HG02970 (cell line): ENCODE data around the gene CDH23.

Source experiments
- ATAC-seq: cut with Tn5 transposase; IDR thresholded peaks from one replicate; pipeline ENCODE4 v1.9.1; 2021; ENCODE audit warnings: mild to moderate bottlenecking, moderate library complexity, moderate number of reproducible peaks; ENCODE audit not compliant: unreplicated experiment, low FRiP score

Gene CDH23

DNA sequence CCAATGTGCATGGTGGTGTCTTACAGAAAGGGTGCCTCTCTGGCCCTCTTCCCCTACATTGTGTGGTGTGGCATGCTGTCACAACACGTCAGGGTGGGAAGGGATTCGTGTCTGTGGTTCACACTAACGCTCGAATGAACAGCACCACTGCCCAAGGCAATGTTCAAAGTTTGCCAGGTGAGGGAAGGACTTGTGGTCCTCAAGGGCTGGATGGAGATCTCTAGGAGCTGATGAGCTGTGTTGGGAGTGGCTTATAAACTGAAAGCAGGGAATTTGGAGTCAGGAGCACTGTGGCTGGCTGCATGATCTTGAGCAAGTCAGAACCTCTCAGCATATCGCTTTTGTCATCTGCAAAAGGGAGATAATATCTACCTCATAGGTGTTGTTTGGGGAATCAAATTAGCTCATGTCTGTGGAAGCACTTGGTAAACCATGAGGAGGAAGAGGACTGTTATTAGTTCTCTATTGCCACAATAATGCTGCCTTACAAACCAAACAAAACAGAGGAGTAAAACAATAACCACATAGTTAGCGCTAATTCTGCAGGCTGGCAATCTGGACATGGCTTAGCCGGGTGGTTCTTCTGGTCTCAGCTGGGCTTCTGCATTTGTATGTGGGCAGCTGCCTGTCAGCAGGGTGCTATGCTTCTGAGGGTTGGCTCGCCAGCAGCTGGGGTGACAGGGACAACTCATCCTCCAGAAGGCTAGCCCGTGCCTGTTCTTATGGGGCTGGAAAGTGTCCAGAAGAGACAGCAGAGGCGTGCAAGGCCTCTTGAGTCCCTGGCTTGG, 345.8 kb downstream of the CDH23 start:
- no peak for ATAC-seq

DNA sequence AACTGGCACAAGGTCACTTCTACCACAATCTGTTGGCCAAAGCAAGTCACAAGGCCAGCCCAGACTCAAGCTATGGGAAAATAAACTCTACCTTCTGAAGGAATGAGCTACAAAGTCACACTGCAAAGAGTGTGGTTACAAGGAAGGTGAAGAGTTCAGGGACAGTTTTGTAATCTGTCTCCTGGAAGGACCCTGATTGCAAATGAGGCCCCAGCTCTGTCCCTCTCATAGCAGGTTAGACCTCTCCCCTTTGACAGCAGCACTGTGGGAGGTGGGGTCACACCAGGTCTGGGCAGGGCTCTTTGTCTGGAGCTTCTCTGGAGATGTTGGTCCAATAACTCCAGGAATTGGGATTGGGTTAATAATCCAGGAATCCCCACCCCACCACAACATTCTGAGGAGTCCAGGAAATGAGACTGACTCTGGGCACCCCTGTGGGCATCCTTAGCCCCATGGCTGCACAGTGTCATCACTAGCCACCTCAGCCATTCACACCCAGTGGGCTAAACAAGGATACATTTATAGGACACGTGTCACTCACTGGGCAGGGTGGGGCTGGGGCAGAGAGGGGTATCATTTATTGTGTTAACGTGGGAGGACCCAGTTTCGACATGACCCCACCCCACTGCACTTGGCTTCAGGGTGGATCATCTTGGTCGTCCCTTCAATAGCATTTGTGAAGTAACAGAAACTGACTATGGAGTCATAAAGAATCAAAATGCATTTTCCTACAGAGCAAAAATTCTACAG, 346.5 kb downstream of the CDH23 start:
- ATAC-seq = no peak

DNA sequence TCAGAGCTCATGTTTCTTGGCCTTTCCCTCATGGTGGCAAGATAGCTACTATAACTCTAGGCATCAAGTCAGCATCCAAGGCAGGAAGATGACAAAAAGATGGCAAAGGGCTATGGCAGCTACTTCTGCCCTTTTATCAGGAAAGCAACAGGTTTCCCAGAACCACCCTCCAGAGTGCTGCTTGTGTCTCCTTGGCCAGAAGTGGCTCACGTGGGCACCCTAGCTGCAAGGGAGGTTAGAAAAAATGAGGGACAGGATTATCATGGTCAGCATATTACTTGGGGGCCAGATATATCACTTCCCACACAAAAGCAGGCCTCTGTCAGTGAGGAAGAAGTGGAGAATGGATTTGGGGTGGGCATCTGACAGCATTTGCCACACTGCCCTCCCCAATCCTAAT, 347.1 kb downstream of the CDH23 start:
- no peak for ATAC-seq

DNA sequence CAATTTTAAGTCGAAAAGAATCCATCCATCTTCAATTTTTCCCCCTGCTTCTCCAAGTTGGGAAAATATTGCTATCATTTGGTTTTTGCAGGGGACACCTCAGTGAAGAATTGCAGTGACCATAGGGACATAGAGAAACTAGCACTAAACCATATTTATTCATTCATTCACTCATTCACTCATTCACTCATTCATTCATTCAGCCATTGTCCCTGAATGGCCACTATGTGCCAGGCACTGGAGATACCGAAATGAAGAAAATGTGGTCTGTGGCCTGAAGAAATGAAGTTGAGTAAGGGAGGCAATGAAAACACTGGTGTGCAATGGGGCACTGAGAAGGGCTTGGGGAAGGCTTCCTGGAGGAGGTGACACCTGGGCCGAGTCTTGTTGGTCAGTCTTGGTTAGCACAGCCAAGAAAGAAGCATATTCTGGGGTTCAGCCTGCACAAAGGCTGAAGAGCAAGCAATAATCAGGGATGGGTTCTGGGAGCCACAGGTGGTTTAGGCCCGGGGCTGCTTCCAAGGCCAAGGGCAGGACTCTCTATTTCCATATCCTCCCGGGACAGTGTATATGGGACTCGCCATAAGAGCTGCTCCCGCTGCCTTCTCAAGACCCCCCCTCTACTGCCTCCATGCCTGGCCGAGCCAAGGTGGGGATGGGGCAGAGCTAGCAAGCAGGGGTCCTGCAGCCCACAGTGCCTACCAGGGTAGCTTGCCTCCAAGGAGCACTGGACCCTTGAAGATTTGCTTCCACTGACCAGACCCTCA, 348.4 kb downstream of the CDH23 start:
- no peak for ATAC-seq

DNA sequence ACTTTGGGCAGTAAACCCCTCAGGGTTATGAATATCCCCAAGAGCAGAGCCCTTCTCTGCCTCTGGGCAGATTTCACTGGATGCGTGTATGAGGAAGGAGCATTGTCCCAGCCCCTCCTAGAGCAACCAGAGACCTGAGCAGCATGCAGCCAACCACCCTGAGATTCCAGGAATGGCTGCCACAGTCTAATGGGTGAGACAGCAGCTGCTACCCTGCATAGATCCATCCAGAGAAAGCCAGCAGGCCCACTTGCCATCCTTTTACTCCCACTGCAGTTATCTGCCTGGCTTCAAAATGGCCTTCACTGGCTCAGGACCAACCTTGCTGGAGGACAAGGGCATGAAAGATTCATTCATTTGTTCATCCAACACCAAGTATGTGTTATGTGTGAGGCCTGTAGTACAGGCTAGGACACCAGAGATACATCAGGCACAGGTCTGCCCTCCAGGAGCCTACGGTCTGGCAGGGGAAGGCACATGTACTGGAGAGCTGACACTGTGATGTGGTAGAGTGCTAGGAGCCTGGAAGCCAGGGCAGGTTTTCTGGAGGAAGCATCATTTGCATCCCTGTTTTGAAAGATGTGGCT, 349.0 kb downstream of the CDH23 start:
- no peak for ATAC-seq

DNA sequence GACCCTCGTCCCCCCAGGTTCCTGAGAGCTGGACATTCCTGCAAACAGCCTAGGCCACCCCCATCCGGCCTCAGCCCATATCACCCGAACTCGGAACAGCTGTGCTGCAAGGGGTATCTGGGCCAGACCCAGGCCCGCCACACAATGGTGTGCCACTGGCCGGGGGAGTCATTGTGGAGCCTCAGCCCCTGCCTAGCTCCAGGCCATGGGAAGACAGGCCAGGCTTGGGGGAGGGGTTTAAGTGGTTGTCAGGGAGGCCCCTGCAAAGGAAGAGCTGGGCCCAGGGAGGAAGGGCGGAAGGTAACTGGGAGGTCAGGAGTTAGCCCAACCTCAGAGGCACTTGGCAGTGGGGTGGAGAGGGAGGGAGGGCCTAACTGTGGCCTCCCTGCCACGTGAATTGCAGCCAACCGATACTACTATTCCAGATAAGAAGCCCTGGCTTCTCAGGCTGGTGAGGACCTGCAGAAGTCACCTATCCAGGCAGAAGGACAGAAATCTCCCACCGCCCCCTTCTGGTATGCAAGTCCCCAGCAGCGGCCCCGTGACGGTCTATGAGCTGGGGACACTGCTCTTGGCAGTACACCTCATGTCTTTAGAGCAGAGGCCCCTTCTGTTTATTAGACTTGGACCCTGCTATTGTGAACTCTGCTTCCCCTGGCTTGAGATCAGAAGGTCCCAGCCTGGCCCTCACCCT, 349.8 kb downstream of the CDH23 start:
- ATAC-seq = no peak

DNA sequence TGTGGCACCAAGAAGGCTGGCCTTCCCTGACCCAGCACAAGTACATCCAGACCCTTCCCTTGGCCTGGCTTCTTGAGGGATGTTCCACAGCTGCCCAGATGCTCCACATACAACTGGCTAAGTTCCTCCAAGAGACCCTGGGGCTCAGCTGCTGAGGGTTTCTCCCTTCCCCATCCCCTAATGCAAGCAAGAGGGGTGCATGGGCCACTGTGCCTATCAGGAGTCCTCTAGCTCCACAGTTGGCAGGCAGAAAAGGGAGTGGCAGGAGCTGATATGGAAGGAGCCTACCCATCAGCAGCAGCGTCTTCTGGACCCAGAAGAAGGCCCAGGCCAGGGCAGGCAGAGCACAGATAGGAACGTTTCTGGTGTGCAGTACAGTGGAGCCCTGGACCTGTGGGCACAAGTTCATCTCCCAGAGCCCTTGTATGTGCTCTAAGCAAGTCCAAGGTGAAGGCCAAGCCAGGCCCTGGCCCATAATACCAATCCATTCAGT, 350.4 kb downstream of the CDH23 start:
- no peak for ATAC-seq

DNA sequence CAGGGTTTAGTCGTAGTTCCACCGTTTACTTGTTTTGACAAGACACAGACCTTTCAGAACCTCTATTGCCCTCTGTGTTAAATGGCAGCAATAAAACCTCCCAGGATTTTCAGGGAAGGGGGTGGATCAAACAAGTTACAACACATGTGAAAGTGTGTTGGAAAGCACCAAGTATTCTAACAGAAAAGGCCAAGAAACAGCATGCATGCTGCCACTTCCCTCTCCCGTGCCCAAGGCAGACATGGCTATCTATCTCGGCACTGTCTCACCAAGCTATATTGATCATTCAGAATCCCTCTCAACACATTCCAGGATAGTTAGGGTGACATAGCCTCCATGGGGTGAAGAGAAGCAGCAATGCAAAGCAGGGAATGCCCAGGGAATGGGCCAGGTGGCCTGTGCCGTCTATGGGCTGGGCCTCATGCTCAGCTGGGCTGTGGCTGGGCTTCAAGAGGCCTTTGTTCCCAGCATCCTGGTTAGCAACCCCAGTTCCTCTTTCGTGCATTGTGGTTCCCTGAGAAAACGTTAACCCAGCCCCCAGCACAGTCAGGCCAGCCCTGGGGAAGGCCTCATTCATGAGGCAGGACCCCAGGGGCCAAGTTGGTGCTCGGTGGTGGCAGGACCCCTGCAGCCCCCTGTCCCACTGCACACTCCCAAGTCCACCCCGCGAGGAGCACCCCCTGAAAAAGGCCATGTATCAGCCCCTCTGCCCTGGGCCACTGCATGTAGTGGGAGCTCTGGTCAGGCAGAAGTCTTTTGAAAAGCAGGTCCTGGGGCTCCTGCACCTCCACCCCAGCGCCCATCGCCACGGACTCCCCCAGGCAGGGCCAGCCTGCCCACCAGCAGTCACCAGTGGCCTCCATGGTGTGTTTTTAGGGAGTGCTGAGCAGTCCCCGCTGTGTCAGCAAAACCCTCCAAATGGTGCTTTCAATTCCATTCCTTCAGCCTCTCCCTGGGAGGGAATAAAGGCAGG, 351.1 kb downstream of the CDH23 start:
- ATAC-seq = no peak

DNA sequence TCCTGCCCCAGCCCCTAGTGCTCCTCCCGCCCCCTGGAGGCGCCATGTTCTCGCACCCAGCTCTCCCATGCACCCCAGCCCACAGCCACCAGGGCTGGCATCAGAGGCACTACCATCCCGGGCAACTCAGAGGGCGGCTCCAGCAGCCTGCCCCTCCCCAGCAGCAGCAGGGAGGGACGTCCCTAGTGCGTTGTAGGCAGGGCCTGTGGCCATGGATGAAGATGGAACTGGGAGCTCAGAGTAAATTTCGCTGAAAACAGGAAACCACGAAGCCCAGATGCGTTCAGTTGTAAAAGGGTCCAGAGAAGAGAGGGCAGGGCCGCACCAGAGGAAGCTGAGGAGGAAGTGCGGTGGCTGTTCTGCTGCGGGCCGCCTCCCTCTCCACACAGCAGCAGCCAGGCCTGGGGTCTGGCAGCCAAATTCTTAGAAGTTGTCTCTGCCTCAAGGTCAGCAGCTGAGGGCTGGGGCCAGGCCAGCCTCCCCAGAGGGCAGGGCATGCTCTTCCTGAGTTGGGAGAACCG, 352.0 kb downstream of the CDH23 start:
- no peak for ATAC-seq

DNA sequence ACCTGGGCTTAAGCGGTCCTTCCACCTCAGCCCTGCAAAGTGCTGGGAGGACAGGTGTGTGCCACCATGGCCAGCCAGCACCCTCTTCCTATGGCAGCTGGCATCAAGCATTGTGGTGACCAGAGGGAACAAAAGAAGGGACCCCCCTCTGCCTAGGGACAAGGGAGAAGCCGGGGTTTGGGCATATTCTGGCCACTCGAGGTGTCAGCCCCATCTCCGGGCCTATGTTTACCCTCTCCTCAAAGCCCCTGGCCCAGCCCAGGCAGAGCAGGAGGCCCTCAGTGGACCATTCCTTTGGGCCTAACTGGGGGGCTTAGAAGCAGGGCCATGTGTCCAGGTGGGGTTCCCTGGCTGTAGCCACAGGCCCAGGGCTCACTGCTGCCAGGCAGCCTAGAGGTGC, 352.7 kb downstream of the CDH23 start:
- no peak for ATAC-seq

DNA sequence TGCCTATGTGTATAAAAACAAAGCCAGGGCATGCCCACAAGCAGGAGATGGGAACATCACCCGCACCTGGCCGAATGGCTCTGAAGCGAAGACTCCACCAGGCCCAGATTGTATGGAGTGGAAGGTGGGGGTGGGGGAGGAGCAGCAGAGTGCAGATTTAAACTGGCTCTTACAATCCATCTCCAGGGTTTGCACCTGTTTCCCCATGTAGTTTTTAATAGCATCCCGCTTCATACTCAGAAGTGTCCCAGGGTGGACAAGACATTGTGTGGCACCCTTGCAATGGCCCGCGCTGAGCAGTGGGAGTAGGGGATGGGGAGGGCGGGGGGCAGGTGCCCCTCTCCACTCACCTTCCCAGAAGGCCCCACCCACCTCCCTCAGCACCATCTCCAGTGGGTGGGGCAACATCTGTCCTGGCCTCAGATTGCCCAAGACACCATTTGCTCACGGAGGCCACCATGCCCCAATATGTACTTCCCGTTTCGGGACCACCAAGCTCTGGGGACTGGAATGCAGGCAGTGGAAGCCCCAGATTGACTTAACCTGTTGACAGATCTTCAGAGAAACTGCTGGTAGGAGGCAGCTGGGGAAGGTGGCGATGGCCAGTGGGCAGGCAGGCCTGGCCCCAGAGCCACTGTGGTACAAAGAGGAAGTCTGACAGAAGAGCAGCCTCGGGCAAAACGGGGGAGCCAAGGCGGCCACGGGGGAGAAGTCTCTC, 353.6 kb downstream of the CDH23 start:
- ATAC-seq = no peak

DNA sequence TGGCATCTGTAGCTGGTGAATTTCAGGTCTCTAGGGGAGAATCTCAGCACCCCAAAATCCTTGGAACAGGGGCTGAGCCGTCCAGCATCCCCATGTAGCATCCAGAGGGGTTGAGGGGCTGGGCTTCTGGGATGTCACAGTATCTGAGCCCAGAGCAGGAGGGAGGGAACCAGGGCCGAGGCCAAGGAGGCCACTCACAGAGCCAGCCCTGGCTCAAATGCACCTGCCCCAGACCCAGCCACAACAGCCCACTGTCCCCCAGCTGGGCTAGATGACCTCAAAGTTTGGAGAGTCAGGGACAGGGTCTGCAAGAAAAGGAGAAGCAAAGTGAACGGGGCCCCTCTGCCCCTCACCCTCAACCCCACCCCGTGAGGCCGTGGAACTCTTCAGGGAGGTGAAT, 354.3 kb downstream of the CDH23 start:
- ATAC-seq = no peak

DNA sequence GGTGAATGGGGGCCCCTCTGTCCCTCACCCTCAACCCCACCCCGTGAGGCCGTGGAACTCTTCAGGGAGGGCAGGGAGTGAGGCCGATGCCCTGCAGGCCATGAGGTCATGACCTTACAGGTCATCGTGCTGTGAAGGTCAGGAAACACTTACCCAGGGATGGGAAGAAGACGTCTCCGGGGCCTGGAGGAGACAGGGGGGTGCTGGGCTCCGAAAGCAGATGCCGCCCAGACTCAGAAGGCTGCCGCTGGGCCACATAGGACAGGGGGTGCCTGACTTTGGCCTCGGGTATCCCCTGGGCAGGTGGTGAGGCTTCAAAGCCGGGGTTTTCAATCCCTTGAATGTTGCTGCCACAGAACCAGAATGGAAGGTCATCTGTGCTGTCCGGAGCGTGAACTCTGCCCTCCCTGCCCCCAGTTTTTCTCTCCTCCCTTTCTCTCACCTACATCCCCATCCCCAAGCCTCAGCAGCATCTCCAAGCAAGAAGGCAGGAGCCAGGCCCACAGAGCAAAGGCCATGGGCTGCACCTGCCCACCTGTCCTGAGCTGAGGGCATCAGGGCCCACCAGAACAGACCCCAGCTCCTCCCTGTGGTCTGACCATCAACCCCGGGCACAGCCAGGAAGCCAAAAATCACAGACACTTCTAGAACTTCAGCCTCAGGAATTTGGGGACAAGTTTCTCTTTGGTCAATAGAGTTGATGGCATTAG, 354.9 kb downstream of the CDH23 start:
- ATAC-seq = no peak

DNA sequence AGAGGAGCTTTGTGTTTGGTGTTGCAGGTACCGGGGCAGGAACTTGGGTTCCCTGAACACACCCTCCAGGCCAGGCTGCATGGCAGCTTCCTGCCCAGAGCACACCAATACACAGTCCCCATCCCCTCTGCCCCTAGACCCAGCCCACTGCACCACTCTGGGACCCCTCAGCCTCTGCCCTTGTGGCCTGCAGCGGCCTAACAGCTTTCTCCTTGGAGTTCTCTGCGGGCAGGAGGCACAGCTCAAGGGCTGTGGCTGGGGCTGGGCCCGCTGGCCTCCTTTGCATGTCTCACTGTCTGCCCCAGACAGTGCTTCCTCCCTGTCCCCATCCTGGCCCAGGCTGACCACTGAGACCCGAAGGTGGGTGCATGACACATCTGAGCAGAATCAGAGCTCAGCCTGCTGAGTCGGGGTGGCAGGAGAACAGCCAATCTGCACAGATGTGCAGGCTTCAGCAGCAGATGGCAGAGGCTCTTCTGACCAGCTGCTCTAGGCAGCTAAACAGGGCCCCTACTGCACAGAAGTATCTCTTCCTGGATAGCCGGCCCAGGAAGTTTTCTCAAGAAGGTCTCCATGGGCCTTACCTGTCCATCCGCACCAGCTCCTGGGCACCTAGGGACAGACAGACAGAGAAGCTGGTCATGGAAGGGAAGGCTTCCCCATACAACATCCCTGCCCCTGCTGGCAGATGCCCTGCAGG, 355.8 kb downstream of the CDH23 start:
- no peak for ATAC-seq

DNA sequence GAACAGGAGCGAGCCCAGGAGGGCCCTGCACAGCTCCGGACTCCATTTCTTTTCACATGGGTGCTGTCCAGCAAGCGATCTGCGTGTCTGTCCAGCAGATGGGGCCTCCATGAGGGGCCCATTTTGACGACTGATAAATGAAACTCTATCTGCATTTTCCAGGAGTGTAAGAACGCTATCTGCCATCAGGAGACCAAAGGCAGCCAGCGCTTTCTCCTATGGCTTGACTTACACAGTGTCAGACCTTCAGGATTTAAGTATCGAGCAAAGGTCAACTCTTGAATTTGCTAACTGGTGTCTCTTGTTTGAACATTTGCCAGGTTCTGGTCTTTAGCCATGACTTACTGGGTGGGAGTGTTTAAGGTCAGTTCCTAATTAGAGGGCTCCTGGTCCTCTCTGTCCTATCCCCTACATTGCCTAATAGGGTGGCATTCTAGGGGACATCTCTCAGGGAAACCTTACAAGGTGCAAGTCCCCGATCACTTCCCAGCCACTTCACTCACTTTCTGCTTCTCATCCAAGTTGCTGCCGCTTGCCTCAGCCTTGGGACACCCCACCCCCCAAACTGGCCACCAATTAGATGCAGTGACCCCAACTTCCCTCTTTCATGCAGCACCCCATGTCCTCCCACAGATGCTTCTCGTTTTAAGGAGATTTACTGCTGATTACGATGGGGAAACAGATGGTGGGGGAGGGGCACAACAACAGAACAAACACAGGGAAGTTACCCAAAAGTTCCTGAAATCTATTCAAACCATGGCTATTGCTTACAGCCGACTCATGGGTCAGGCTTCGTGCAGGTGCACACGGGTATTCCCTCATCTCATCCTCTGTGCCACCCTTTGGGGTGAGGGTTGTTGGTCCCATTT, 356.6 kb downstream of the CDH23 start:
- no peak for ATAC-seq

DNA sequence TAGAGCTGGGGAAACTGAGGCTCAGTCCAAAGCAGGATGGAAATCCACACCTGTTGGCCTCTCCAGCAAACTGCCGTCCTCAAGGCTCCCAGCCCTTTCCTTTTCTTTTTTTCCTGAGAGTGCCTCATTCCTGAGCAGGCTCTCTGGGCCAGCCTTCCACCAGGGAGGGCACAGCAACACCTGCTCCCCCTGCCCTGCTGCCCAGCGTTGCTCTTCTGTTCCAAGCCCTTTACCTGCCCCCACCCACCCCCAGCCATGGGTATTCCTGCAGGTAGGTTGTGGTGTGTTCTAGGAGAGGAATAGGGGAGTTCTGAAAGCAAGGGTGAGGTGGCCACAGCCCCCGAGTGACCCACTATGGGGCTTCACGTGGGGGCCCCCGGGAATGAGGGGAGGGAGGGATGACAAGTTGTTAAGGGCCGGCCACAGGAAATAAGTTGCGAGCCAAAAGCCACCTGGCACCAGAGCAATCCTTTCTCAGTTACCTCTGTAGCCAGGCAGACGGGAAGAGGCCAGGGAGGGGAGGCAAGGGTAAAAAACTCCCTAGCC, 357.3 kb downstream of the CDH23 start:
- no peak for ATAC-seq
